OCI-LY7 (cell line): ENCODE measurements around the gene LACRT. TPM values are rescaled to one million over a fixed set of nuclear protein-coding genes. Genes with fewer than 3 reads are reported as not detected.

Experiments
- BruUV-seq: library from RNA; stranded (reverse); fragments of 400-500 nt; replicated peaks from 2 replicates; lab custom pipeline; 2021; lab: Mats Ljungman, UMichigan
- CTCF ChIA-PET: fragments of 300-600 bp; sonication (Branson Sonifier 250); formaldehyde crosslinking; loops from one replicate; lab custom pipeline; 2022; ENCODE audit warnings: antibody characterized with exemption; ENCODE audit not compliant: unreplicated experiment; lab: Charles Lee
- POLR2A ChIA-PET: fragments of 300-600 bp; sonication (Branson Sonifier 250); formaldehyde crosslinking; loops from one replicate; lab custom pipeline; 2022; ENCODE audit warnings: antibody characterized with exemption; lab: Charles Lee
- DNase-seq: peaks from one replicate; pipeline ENCODE4 v3.0.0-alpha.2; 2015; ENCODE audit warnings: low spot score
- H2AFZ ChIP-seq: fragments of 200-600 bp; sonication (generic), shearing (Covaris generic); 2 replicates; pipeline ENCODE4 v1.6.1; 2014; ENCODE audit warnings: mild to moderate bottlenecking, antibody characterized with exemption, low read length, moderate library complexity
- H3K27ac ChIP-seq: fragments of 200-600 bp; sonication (generic); 2 replicates; pipeline ENCODE4 v1.5.1; 2014; ENCODE audit warnings: mixed run types, low read depth, mild to moderate bottlenecking, moderate library complexity, low read length, inconsistent platforms; ENCODE audit not compliant: poor library complexity, severe bottlenecking
- H3K36me3 ChIP-seq: fragments of 200-600 bp; sonication (generic); 2 replicates; pipeline ENCODE4 v1.6.1; 2014; ENCODE audit warnings: mild to moderate bottlenecking, antibody characterized with exemption, low read length, moderate library complexity, mixed read lengths; ENCODE audit not compliant: insufficient read depth
- H3K4me1 ChIP-seq: fragments of 200-600 bp; sonication (generic); 2 replicates; pipeline ENCODE4 v1.5.1; 2014; ENCODE audit warnings: mild to moderate bottlenecking, low read length; ENCODE audit not compliant: insufficient read depth, poor library complexity, severe bottlenecking
- H3K4me2 ChIP-seq: fragments of 200-600 bp; sonication (generic); 2 replicates; pipeline ENCODE4 v1.6.1; 2014; ENCODE audit warnings: mild to moderate bottlenecking, low read length
- H3K4me3 ChIP-seq: fragments of 200-600 bp; sonication (generic); 2 replicates; pipeline ENCODE4 v1.5.1; 2014; ENCODE audit warnings: mild to moderate bottlenecking, low read depth, low read length; ENCODE audit not compliant: poor library complexity, severe bottlenecking
- H3K79me2 ChIP-seq: fragments of 200-600 bp; sonication (generic); 2 replicates; pipeline ENCODE4 v1.6.1; 2016; ENCODE audit warnings: low read depth, mild to moderate bottlenecking, low read length, moderate library complexity, mixed read lengths; ENCODE audit not compliant: insufficient read depth
- H3K9me2 ChIP-seq: fragments of 200-600 bp; sonication (generic); 2 replicates; pipeline ENCODE4 v1.6.1; 2016; ENCODE audit warnings: mild to moderate bottlenecking, low read length, mixed read lengths; ENCODE audit not compliant: insufficient read depth
- H3K9me3 ChIP-seq: fragments of 200-600 bp; sonication (generic); 2 replicates; pipeline ENCODE4 v1.6.1; 2014; ENCODE audit warnings: mild to moderate bottlenecking, mixed run types, low read length, mixed read lengths
- H4K20me1 ChIP-seq: fragments of 200-600 bp; sonication (generic); 2 replicates; pipeline ENCODE4 v1.6.1; 2014; ENCODE audit warnings: mild to moderate bottlenecking, antibody characterized with exemption, low read length, moderate library complexity, mixed read lengths; ENCODE audit not compliant: insufficient read depth
- CTCF ChIP-seq: fragments of 200-600 bp; sonication (generic); conservative IDR thresholded peaks from 2 replicates; pipeline ENCODE4 v1.5.1; 2014; ENCODE audit warnings: mild to moderate bottlenecking, antibody characterized with exemption, low read length, moderate library complexity, mixed read lengths
- EZH2phosphoT487 ChIP-seq: fragments of 200-600 bp; sonication (generic); IDR thresholded peaks from 2 replicates; pipeline ENCODE4 v1.6.1; 2018; ENCODE audit warnings: low read depth, borderline replicate concordance, mild to moderate bottlenecking, mixed run types, antibody characterized with exemption, low read length, moderate library complexity, mixed read lengths
- intact Hi-C: fragments of 100-400 bp; cut with micrococcal nuclease; formaldehyde crosslinking; loops from one replicate; pipeline ENCODE4 v1.10.0; 2022; ENCODE audit not compliant: unreplicated experiment
- total RNA-seq, 2 experiments: library from RNA; depleted of rRNA in 1 of 2; stranded (reverse); fragments of >200 nt in 1 of 2; shearing (Covaris generic) in 1 of 2; gene quantifications; 2 replicates each; pipeline ENCODE4 v1.2.3, GENCODE V29; 2014 to 2022

LACRT gene
- total RNA-seq, 2 experiments from 2014 or later, result not detected

- no peaks in the 10 kb centered on the region for H3K9me2 ChIP-seq
- no peaks in the 10 kb centered on the region for H3K79me2 ChIP-seq
- no peak overlapping the region for H3K4me3 ChIP-seq
- POLR2A ChIA-PET, result no interaction called here
- intact Hi-C loops, result no loop called here
- no peaks in the 10 kb centered on the region for H3K36me3 ChIP-seq
- H3K4me2 ChIP-seq, result no peak overlapping the region
- H3K9me3 ChIP-seq, result peaks cover 9% of the 10 kb centered on the region; the same call in 1 of the 2 replicates
- TF ChIP-seq CTCF (peak; percentile 44; the same call in 1 of the 2 replicates), EZH2phosphoT487 (no peak)
- H3K27ac ChIP-seq, result no peak overlapping the region
- H3K4me1 ChIP-seq, result no peaks in the 10 kb centered on the region
- no peak overlapping the region for H2AFZ ChIP-seq
- DNase-seq, result no peak
- BruUV-seq, result no TSS peak
- CTCF ChIA-PET, result no interaction called here
- no peaks in the 10 kb centered on the region for H4K20me1 ChIP-seq
These were observed 2.5 kb downstream of the LACRT start for GRCh38 chr12:54631988-54632728.

DNA sequence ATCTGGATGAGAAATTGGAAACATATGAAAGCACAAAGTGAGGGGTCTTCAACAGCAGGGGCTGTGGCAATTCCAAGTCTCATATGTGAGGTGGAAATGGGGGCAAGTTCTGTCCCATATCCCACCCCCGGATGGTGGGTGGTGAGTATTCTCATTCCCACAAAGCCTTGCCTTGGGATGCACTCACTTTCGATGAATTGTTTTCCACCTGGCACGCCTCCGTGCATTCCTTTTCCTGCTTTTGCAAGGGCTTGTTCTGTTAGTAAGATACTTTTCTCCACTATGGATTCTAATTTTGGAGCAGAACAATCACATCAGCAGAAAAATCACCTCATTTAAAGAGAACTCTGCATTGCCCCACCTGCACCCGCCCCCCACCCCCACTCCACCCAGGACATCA lies 3.1 kb downstream of the LACRT start:
- Histone ChIP-seq H3K9me2 (no peaks in the 10 kb centered on the region), H2AFZ (no peak overlapping the region), H3K9me3 (peaks cover 9% of the 10 kb centered on the region; the same call in 1 of the 2 replicates), H3K79me2 (no peaks in the 10 kb centered on the region), H3K4me1 (no peaks in the 10 kb centered on the region), H3K36me3 (no peaks in the 10 kb centered on the region), H3K27ac (no peak overlapping the region), H3K4me3 (no peak overlapping the region), H4K20me1 (no peaks in the 10 kb centered on the region), H3K4me2 (no peak overlapping the region)
- no TSS peak for BruUV-seq
- TF ChIP-seq CTCF, result no peak
- TF ChIP-seq EZH2phosphoT487, result no peak
- CTCF ChIA-PET, result no interaction called here
- DNase-seq, result no peak
- POLR2A ChIA-PET, result interaction anchor here (0.6 kb wide), 1 partner anchor 650 kb away, joined by 3 read pairs; no protein-coding TSS in a partner anchor
- intact Hi-C loops, result no loop called here

GRCh38 chr12:54629925-54630324 lies 4.8 kb downstream of the LACRT start:
- Histone ChIP-seq H3K9me3 (peaks cover 9% of the 10 kb centered on the region; the same call in 1 of the 2 replicates), H4K20me1 (no peaks in the 10 kb centered on the region), H3K4me1 (no peaks in the 10 kb centered on the region), H3K27ac (no peak overlapping the region), H3K79me2 (no peaks in the 10 kb centered on the region), H3K9me2 (no peaks in the 10 kb centered on the region), H3K4me2 (no peak overlapping the region), H2AFZ (no peak overlapping the region), H3K4me3 (no peak overlapping the region), H3K36me3 (no peaks in the 10 kb centered on the region)
- POLR2A ChIA-PET, result no interaction called here
- BruUV-seq, result no TSS peak
- intact Hi-C loops, result no loop called here
- DNase-seq, result no peak
- TF ChIP-seq EZH2phosphoT487 (no peak), CTCF (no peak)
- CTCF ChIA-PET, result no interaction called here
